C4-2B (cell line): ENCODE data around the gene EBF3.

Experiments used
- H3K27ac ChIP-seq: fragments of 450-650 bp; 2 replicates; pipeline ENCODE4 v1.5.1; 2017
- CTCF ChIP-seq: fragments of 450-650 bp; conservative IDR thresholded peaks from 2 replicates; pipeline ENCODE4 v1.5.1; 2017; ENCODE audit warnings: mild to moderate bottlenecking
- ZFX ChIP-seq: fragments of 450-650 bp; IDR thresholded peaks from 2 replicates; pipeline ENCODE4 v1.6.1; 2017

The EBF3 gene

DNA sequence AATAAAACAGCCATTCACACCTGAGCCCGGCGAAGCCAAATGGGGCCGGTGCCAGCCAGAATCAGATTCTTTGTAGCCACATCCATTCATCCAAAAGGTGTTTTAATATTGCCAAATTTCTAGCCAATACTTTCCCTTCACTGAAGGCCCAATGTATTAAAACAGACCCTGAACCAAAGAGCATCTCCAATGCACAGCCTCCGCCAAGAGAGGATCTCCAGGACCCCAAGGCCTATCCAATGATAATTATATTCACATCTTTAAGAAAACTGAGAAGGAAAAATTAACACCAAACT, 12.2 kb downstream of the EBF3 start:
- no peak overlapping the region for H3K27ac ChIP-seq
- TF ChIP-seq CTCF (no peak), ZFX (no peak)

- no peak overlapping the region for H3K27ac ChIP-seq
- no peak for TF ChIP-seq CTCF
- no peak for TF ChIP-seq ZFX
Measured at GRCh38 chr10:129951101-129951969, 12.7 kb downstream of the EBF3 start.

DNA sequence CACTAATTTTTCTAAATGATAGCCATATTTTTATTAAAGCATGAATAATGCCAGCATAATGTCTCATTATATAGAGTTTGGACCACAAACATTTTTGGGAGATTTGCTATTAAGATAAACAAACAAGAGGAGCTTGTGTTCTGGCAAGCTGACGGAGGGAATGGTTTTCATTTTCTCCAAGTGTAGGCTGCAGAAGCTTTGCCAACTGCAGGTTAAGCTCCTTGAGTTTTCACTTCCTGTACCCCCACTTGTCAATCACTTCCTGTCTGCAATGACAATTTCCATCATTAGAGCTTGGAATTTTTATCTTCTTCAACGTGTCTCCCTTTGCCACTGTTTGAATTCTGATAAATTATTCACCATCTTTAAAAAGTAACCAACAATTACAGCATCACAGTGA, 13.4 kb downstream of the EBF3 start:
- H3K27ac ChIP-seq = no peak overlapping the region
- TF ChIP-seq ZFX = no peak
- no peak for TF ChIP-seq CTCF

- TF ChIP-seq ZFX (no peak), CTCF (no peak)
- no peak overlapping the region for H3K27ac ChIP-seq
Measured at GRCh38 chr10:129949891-129950291, 14.2 kb downstream of the EBF3 start.

- no peak for TF ChIP-seq ZFX
- no peak for TF ChIP-seq CTCF
- H3K27ac ChIP-seq = no peak overlapping the region
Measured at GRCh38 chr10:129949411-129949810, 14.7 kb downstream of the EBF3 start.

- TF ChIP-seq ZFX = no peak
- TF ChIP-seq CTCF = no peak
- no peak overlapping the region for H3K27ac ChIP-seq
Measured at GRCh38 chr10:129946859-129947258, 17.2 kb downstream of the EBF3 start.

DNA sequence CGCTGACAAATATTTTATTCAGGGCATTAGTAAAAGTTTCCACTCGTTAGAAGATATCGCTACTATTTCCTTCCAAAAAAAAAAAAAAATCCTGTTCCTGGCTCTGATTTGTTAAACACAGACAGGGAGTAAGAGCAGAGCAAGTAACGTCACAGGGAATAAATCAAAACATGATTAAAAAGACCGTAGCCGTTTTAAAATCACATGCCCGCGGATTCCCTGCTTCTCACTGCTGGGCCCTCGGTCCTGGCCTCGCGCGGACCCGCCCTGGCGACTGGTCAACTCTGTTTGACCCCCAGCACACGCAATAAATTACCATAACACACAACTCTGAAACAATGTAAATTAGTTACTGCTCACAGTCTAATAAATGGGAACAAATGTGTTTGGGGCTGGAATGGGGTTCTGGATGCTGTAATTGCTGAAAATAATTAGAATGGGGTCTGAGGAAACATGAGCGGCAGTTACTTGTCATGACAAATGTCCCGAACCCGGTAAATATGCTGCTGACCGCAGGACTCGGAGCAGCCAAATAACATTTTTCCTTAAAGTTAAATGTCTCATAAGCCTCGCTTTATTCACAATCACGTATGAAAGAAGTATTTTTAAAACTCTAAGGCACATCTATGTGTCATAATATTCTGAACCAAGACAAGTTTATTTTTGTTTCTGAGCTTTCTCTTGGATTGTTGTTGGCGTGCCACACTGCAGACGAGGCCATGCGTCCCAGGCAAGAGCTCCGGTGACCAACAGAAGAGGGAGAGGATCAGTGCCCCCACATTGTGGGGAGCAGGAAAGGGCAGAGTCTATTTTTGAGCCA, 17.9 kb downstream of the EBF3 start:
- H3K27ac ChIP-seq = no peak overlapping the region
- no peak for TF ChIP-seq ZFX
- TF ChIP-seq CTCF = no peak
